HepG2 (cell line): Measurements from ENCODE around the gene TFEB. TPM values are rescaled to one million over a fixed set of nuclear protein-coding genes. Genes with fewer than 3 reads are reported as not detected.

ENCODE experiments used
- HDAC6 ChIP-seq: fragments of 200-600 bp; sonication (generic); IDR thresholded peaks from 2 replicates; pipeline ENCODE4 v1.7.0; 2017; ENCODE audit warnings: mild to moderate bottlenecking, antibody characterized with exemption, low read length, low read depth
- HMGXB3 ChIP-seq: sonication (generic); formaldehyde crosslinking; IDR thresholded peaks from 2 replicates; pipeline ENCODE4 v1.4.0; 2020; ENCODE audit warnings: missing genetic modification reagents, borderline replicate concordance
- MTF2 ChIP-seq: sonication (generic); formaldehyde crosslinking; IDR thresholded peaks from 2 replicates; pipeline ENCODE4 v1.5.0; 2020; ENCODE audit warnings: missing genetic modification reagents, borderline replicate concordance
- POLR2G ChIP-seq: fragments of 200-400 bp; formaldehyde crosslinking; IDR thresholded peaks from 2 replicates; pipeline ENCODE4 v1.6.1; 2018; ENCODE audit warnings: mild to moderate bottlenecking, low read depth, low read length, moderate library complexity
- REL ChIP-seq: sonication (generic); formaldehyde crosslinking; conservative IDR thresholded peaks from 2 replicates; pipeline ENCODE4 v1.8.0; 2022; ENCODE audit warnings: mild to moderate bottlenecking, missing genetic modification reagents, moderate library complexity
- RFXANK ChIP-seq: IDR thresholded peaks from 2 replicates; pipeline ENCODE4 v1.6.1; 2016
- SIX1 ChIP-seq: sonication (generic); formaldehyde crosslinking; IDR thresholded peaks from 2 replicates; pipeline ENCODE4 v1.4.0; 2020; ENCODE audit warnings: missing genetic modification reagents, borderline replicate concordance
- SRSF1 ChIP-seq: fragments of 200-400 bp; formaldehyde crosslinking; optimal IDR thresholded peaks from 2 replicates; pipeline ENCODE3; 2017; ENCODE audit warnings: mild to moderate bottlenecking, low read depth, low read length, moderate library complexity
- TSC22D2 ChIP-seq: sonication (generic); formaldehyde crosslinking; IDR thresholded peaks from 2 replicates; pipeline ENCODE4 v1.5.1; 2020; ENCODE audit warnings: missing genetic modification reagents, mild to moderate bottlenecking, borderline replicate concordance
- ZBTB38 ChIP-seq: sonication (generic); formaldehyde crosslinking; IDR thresholded peaks from 2 replicates; pipeline ENCODE4 v1.5.1; 2020; ENCODE audit warnings: mild to moderate bottlenecking, missing genetic modification reagents
- ZNF30 ChIP-seq: sonication (generic); formaldehyde crosslinking; IDR thresholded peaks from 2 replicates; pipeline ENCODE4 v1.5.0; 2020; ENCODE audit warnings: mild to moderate bottlenecking, missing genetic modification reagents
- ZNF333 ChIP-seq: sonication (generic); formaldehyde crosslinking; IDR thresholded peaks from 2 replicates; pipeline ENCODE4 v1.4.0; 2020; ENCODE audit warnings: mild to moderate bottlenecking, missing genetic modification reagents, borderline replicate concordance
- ZNF367 ChIP-seq: sonication (generic); formaldehyde crosslinking; IDR thresholded peaks from 2 replicates; pipeline ENCODE4 v1.4.0; 2020; ENCODE audit warnings: missing genetic modification reagents, borderline replicate concordance
- polyA plus RNA-seq, 8 experiments: library from polyadenylated mRNA; depleted of rRNA in 3 of 8; stranded (reverse) in 7 of 8; unstranded in 1 of 8; fragments of >200 nt; fragmentation: Illumina TruSeq in 4 of 8; extraction: Trizol in 4 of 8; gene quantifications; 2 replicates each; pipeline versions ENCODE4 v1.2.1 to v1.2.3, GENCODE V29; 2011 to 2016; ENCODE audit warnings: low read depth in 4 of 8, missing spikeins in 1 of 8, mixed read lengths in 1 of 8; ENCODE audit not compliant: insufficient read depth in 1 of 8
- total RNA-seq, 5 experiments: library from RNA; depleted of rRNA; stranded (reverse); fragments of >200 nt; fragmentation: Illumina TruSeq; extraction: Trizol; gene quantifications; 2 replicates each; pipeline ENCODE4 v1.2.3, GENCODE V29; 2016; ENCODE audit warnings: low read depth in 1 of 5
- TF ChIP-seq, protein P1 (sequence below): sonication (generic); formaldehyde crosslinking; IDR thresholded peaks from 2 replicates; pipeline ENCODE4 v1.5.0; 2020; ENCODE audit warnings: missing genetic modification reagents
- TF ChIP-seq, protein P2 (sequence below): sonication (generic); formaldehyde crosslinking; IDR thresholded peaks from 2 replicates; pipeline ENCODE4 v1.5.1; 2020; ENCODE audit warnings: mild to moderate bottlenecking, moderate library complexity, missing genetic modification reagents
- TF ChIP-seq, protein P3 (sequence below): fragments of 450-650 bp; IDR thresholded peaks from 2 replicates; pipeline ENCODE4 v1.6.1; 2017

The TFEB gene
- total and polyA plus RNA-seq, 2 of the 13 experiments (the other 11 are each of a cell fraction or from before 2014, with no cell fraction given): 13.3 to 18.7 TPM

- no peak for TF ChIP-seq HMGXB3 (CRISPR knock-in tag)
- peak; percentile 34; the same call in 1 of the 2 replicates for TF ChIP-seq TSC22D2 (CRISPR knock-in tag)
- TF ChIP-seq RFXANK (CRISPR knock-in tag): no peak
- TF ChIP-seq SRSF1: peak; percentile 62
- TF ChIP-seq REL: no peak; the same call in 1 of the 2 replicates
- TF ChIP-seq, protein P1, sequence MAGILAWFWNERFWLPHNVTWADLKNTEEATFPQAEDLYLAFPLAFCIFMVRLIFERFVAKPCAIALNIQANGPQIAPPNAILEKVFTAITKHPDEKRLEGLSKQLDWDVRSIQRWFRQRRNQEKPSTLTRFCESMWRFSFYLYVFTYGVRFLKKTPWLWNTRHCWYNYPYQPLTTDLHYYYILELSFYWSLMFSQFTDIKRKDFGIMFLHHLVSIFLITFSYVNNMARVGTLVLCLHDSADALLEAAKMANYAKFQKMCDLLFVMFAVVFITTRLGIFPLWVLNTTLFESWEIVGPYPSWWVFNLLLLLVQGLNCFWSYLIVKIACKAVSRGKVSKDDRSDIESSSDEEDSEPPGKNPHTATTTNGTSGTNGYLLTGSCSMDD (CRISPR knock-in tag): no peak
- TF ChIP-seq, protein P2, sequence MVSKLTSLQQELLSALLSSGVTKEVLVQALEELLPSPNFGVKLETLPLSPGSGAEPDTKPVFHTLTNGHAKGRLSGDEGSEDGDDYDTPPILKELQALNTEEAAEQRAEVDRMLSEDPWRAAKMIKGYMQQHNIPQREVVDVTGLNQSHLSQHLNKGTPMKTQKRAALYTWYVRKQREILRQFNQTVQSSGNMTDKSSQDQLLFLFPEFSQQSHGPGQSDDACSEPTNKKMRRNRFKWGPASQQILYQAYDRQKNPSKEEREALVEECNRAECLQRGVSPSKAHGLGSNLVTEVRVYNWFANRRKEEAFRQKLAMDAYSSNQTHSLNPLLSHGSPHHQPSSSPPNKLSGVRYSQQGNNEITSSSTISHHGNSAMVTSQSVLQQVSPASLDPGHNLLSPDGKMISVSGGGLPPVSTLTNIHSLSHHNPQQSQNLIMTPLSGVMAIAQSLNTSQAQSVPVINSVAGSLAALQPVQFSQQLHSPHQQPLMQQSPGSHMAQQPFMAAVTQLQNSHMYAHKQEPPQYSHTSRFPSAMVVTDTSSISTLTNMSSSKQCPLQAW (CRISPR knock-in tag): peak; percentile 96
- no peak; the same call in 1 of the 2 replicates for TF ChIP-seq ZNF333 (CRISPR knock-in tag)
- TF ChIP-seq ZBTB38 (CRISPR knock-in tag): peak; percentile 58; the same call in 1 of the 2 replicates
- no peak for TF ChIP-seq MTF2 (CRISPR knock-in tag)
- TF ChIP-seq HDAC6: no peak
- peak; percentile 58 for TF ChIP-seq POLR2G
- no peak for TF ChIP-seq SIX1 (CRISPR knock-in tag)
- no peak for TF ChIP-seq ZNF367 (CRISPR knock-in tag)
- TF ChIP-seq, protein P3, sequence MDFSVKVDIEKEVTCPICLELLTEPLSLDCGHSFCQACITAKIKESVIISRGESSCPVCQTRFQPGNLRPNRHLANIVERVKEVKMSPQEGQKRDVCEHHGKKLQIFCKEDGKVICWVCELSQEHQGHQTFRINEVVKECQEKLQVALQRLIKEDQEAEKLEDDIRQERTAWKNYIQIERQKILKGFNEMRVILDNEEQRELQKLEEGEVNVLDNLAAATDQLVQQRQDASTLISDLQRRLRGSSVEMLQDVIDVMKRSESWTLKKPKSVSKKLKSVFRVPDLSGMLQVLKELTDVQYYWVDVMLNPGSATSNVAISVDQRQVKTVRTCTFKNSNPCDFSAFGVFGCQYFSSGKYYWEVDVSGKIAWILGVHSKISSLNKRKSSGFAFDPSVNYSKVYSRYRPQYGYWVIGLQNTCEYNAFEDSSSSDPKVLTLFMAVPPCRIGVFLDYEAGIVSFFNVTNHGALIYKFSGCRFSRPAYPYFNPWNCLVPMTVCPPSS: no peak
- TF ChIP-seq ZNF30 (CRISPR knock-in tag): no peak
These were observed 44.6 kb upstream of the TFEB start, which contains the start of gene FRS3 (continued) for GRCh38 chr6:41779788-41780550.
